NCI-H1417 treated with DMSO at 0.1 percent for 48 hours (cell line): Measurements from ENCODE around the gene BRCA1.
"Not testable (repeated sequence)": the region's sequence is repeated elsewhere in the genome, so short reads cannot be mapped to it uniquely, and the experiment has no call there.

Experiments
- DNase-seq: peaks from one replicate; lab custom pipeline; 2025; lab: John Stamatoyannopoulos, UW

BRCA1 gene

GRCh38 chr17:43134774-43135453 is 9.8 kb upstream of the BRCA1 start:
- DNase-seq, result no peak

- not testable (repeated sequence) for DNase-seq
Measured at GRCh38 chr17:43133439-43133838, 8.3 kb upstream of the BRCA1 start.

DNA sequence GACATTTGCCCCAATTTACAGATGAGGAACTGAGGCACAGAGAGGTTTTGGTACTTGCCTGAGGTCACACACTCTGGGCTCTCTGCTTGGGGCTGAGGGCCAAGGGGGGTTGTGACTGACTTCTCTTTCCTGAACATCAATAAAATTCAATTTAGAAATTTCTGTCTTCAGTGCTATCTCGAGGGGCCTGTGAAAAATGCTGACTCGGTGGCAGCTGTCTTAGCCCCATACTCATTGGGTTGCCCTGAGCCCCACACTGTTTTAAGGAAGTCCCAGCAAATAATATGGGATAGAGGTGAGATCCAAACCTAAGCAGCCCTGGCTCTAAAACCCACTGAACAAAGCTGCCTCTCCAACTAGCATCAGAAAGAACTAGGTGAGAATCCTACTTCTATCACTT is 7.0 kb upstream of the BRCA1 start:
- DNase-seq, result no peak

- DNase-seq, result no peak
Measured at GRCh38 chr17:43129671-43130010, 4.5 kb upstream of the BRCA1 start.

- not testable (repeated sequence) for DNase-seq
Measured at GRCh38 chr17:43127333-43127876, 2.2 kb upstream of the BRCA1 start.

GRCh38 chr17:43126911-43127290 is 1.7 kb upstream of the BRCA1 start:
- no peak for DNase-seq

- DNase-seq, result no peak
Measured at GRCh38 chr17:43125967-43126910, 1.1 kb upstream of the BRCA1 start.

GRCh38 chr17:43118679-43119615 is 6.2 kb downstream of the BRCA1 start:
- no peak for DNase-seq

GRCh38 chr17:43114151-43114552 is 11.0 kb downstream of the BRCA1 start:
- DNase-seq, result no peak

DNA sequence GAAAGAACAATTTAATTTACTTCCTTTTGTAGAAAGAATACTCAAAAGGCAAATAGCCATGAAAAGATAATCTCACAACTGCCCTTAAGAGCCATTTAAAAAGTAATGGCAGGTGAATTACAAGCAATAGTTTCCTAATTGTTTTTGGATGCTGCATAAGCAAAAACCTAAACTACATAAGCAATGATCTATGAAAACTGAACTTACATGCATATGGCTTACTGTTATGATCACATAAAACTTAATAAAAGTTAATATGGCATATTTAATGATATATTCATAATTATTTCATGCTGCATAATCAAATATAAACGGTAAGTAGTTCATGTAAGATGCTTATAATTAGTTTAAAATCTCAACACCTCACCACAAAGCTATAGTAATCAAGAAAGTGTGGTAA is 18.6 kb downstream of the BRCA1 start:
- DNase-seq, result no peak

- DNase-seq, result no peak
Measured at GRCh38 chr17:43105146-43105545, 20.0 kb downstream of the BRCA1 start.

DNA sequence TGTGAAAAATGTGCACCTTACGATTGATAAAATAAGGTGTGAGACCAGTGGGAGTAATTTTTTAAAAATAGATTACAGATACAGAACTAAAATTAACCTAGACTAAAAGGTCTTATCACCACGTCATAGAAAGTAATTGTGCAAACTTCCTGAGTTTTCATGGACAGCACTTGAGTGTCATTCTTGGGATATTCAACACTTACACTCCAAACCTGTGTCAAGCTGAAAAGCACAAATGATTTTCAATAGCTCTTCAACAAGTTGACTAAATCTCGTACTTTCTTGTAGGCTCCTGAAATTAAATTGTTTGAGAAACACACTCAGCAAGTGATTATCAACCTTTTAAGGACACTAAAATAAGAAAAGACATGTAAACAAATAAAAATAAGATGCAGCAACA is 20.5 kb downstream of the BRCA1 start:
- no peak for DNase-seq

GRCh38 chr17:43095364-43095763 is 29.8 kb downstream of the BRCA1 start:
- not testable (repeated sequence) for DNase-seq

DNA sequence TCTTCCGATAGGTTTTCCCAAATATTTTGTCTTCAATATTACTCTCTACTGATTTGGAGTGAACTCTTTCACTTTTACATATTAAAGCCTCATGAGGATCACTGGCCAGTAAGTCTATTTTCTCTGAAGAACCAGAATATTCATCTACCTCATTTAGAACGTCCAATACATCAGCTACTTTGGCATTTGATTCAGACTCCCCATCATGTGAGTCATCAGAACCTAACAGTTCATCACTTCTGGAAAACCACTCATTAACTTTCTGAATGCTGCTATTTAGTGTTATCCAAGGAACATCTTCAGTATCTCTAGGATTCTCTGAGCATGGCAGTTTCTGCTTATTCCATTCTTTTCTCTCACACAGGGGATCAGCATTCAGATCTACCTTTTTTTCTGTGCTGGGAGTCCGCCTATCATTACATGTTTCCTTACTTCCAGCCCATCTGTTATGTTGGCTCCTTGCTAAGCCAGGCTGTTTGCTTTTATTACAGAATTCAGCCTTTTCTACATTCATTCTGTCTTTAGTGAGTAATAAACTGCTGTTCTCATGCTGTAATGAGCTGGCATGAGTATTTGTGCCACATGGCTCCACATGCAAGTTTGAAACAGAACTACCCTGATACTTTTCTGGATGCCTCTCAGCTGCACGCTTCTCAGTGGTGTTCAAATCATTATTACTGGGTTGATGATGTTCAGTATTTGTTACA is 30.9 kb downstream of the BRCA1 start:
- no peak for DNase-seq

GRCh38 chr17:43092901-43093300 is 32.3 kb downstream of the BRCA1 start:
- DNase-seq, result no peak

DNA sequence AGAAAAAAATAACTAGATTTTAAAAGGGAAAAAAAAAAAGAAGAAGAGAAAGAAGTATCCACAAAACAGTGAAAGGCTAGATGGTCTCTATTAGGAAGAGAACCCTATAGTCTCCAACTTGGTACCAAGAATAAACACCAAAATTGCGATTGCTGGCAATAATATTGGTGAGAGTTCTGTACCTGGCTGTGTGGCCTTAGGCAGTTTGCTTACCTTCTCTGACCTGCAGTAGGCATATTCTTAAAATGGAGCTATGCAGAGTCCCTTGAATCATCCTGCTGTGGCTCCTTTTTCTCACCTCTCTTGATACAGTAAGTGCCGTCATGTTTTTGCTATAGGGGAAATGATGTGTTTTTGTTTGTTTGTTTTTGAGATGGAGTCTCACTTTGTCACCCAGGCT is 35.1 kb downstream of the BRCA1 start:
- no peak for DNase-seq

GRCh38 chr17:43085474-43085873 is 39.7 kb downstream of the BRCA1 start:
- no peak for DNase-seq

DNA sequence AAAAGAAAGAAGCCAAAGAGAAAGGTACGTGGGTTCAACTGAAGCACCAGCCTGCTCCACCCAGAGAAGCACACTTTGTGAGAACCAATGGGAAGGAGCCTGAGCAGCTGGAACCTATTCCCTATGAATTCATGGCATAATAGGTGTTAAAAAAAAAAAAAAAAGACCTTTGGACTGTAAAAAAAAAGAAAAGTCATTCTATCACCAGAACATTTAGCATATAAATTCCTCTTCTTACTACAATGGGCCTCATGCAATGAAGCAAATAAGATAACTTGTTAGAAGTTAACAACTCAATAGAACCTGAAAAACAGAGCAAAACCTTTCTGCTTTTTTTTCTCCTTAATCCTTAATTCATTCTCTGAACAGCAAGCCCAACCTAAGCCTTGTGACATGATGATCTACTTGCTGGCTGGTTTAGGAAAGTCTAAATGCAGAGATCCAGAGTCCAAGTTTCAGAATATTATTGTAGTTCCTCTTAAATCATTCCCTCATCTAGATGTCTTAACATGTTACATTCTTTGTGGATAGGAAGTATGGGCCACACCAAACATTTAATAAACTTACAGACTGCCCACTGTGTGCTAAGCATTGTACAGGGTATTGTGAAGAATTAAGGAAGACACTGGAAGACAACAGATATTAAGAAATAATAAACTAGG is 45.4 kb downstream of the BRCA1 start:
- no peak for DNase-seq

DNA sequence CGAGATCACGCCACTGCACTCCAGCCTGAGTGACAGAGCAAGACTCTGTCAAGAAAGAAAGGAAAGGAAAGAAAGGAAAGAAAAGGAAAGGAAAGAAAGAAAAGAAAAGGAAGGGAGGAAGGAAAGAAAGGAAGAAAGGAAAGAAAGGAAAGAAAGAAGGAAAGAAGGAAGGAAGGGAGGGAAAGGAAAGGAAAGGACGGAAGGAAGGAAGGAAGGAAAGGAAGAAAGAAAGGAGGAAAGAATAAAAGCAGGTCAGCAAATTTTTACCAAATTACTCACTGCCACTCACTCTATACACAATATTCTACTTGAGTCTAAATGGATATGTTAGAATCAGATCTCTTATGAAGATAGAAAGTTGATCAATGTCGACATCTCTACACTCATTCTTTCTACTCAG is 50.3 kb downstream of the BRCA1 start:
- DNase-seq, result no peak

GRCh38 chr17:43070872-43071271 is 54.3 kb downstream of the BRCA1 start:
- no peak for DNase-seq

- no peak for DNase-seq
Measured at GRCh38 chr17:43070257-43070656, 54.9 kb downstream of the BRCA1 start.
